OCI-LY3 (cell line): ENCODE measurements around the gene MYL3.

Experiments used
- H2AFZ ChIP-seq: fragments of 200-600, 300-600 bp; shearing (Covaris generic); 2 replicates; pipeline ENCODE4 v1.6.0; 2014; ENCODE audit warnings: antibody characterized with exemption, low read depth, low read length
- H3K27ac ChIP-seq: fragments of 200-600, 300-600 bp; sonication (generic); 2 replicates; pipeline ENCODE4 v1.5.1; 2014; ENCODE audit warnings: mild to moderate bottlenecking, low read length, moderate library complexity, mixed read lengths
- H3K27me3 ChIP-seq: fragments of 200-600, 300-600 bp; sonication (generic); 2 replicates; pipeline ENCODE4 v1.6.1; 2014; ENCODE audit warnings: low read depth, low read length, mixed read lengths
- H3K36me3 ChIP-seq: fragments of 200-600, 300-600 bp; sonication (generic); replicated peaks from 2 replicates; pipeline ENCODE3; 2014; ENCODE audit warnings: low read depth, low read length, mixed read lengths
- H3K4me1 ChIP-seq: fragments of 300-600, 200-600 bp; sonication (generic); 2 replicates; pipeline ENCODE4 v1.6.1; 2014; ENCODE audit warnings: low read length, mixed read lengths
- H3K4me2 ChIP-seq: fragments of 200-600, 300-600 bp; sonication (generic); 2 replicates; pipeline ENCODE4 v1.6.1; 2014; ENCODE audit warnings: low read length, mixed read lengths
- H3K4me3 ChIP-seq: fragments of 300-600, 200-600 bp; sonication (generic); 2 replicates; pipeline ENCODE4 v1.5.1; 2014; ENCODE audit warnings: antibody characterized with exemption, mild to moderate bottlenecking, low read length, moderate library complexity
- H3K79me2 ChIP-seq: fragments of 300-600, 200-600 bp; shearing (Covaris generic); 2 replicates; pipeline ENCODE4 v1.6.1; 2014; ENCODE audit warnings: mild to moderate bottlenecking, low read length, mixed read lengths
- H3K9ac ChIP-seq: fragments of 300-600, 200-600 bp; shearing (Covaris generic); 2 replicates; pipeline ENCODE4 v1.6.0; 2014; ENCODE audit warnings: mild to moderate bottlenecking, low read length, moderate library complexity
- H3K9me3 ChIP-seq: fragments of 200-600, 300-600 bp; shearing (Covaris generic); 2 replicates; pipeline ENCODE4 v1.6.1; 2014; ENCODE audit warnings: low read length, mixed read lengths; ENCODE audit not compliant: insufficient read depth
- H4K20me1 ChIP-seq: fragments of 200-600, 300-600 bp; sonication (generic); 2 replicates; pipeline ENCODE4 v1.6.1; 2016; ENCODE audit warnings: low read length, mixed read lengths; ENCODE audit not compliant: insufficient read depth
- EZH2phosphoT487 ChIP-seq: fragments of 200-600 bp; shearing (Covaris generic); IDR thresholded peaks from 2 replicates; pipeline ENCODE4 v1.6.1; 2018; ENCODE audit warnings: antibody characterized with exemption, mixed run types, low read depth
- TF ChIP-seq, protein P1 (sequence below): fragments of 200-600, 300-600 bp; sonication (generic); IDR thresholded peaks from 2 replicates; pipeline ENCODE4 v1.5.1; 2014; ENCODE audit warnings: antibody characterized with exemption, low read length, low read depth

MYL3 gene

DNA sequence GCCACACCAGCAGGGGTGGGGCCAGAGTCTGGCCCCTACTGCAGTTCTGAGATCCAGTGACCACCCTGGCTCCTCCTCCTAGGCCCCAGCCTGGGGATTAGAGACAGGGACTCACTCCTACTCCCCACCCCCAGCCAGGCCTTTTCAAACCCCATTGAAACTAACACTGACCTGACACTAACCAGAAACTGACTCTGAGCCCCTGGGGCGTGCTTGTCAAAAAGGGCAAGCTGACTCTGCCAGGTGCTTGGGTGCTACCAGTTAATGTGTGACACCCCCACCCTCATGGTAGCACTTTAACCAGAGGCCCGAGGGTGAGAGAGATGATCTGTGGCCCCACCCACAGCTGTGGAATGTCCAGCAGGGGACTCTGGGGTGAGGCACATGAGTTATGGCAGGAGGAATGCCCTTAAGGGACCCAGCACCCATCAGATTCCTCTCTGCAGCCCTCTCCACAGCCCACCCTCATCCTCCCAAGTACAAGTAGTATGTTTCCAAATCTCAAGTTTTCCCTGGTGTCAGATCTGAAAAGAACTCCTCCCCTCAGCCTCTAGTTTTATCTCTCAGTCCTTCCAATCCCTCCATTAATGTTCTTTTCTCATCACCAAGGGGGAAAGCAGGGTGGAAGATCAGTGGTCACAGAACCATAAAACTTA is 15.7 kb upstream of the MYL3 start:
- H3K9me3 ChIP-seq, result no peaks in the 10 kb centered on the region
- H3K4me1 ChIP-seq, result no peaks in the 10 kb centered on the region
- no peak overlapping the region for H3K9ac ChIP-seq
- no peak overlapping the region for H3K4me3 ChIP-seq
- TF ChIP-seq, protein P1, sequence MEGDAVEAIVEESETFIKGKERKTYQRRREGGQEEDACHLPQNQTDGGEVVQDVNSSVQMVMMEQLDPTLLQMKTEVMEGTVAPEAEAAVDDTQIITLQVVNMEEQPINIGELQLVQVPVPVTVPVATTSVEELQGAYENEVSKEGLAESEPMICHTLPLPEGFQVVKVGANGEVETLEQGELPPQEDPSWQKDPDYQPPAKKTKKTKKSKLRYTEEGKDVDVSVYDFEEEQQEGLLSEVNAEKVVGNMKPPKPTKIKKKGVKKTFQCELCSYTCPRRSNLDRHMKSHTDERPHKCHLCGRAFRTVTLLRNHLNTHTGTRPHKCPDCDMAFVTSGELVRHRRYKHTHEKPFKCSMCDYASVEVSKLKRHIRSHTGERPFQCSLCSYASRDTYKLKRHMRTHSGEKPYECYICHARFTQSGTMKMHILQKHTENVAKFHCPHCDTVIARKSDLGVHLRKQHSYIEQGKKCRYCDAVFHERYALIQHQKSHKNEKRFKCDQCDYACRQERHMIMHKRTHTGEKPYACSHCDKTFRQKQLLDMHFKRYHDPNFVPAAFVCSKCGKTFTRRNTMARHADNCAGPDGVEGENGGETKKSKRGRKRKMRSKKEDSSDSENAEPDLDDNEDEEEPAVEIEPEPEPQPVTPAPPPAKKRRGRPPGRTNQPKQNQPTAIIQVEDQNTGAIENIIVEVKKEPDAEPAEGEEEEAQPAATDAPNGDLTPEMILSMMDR, result no peak
- no peak for TF ChIP-seq EZH2phosphoT487
- H4K20me1 ChIP-seq, result no peaks in the 10 kb centered on the region
- H3K36me3 ChIP-seq, result no peaks in the 10 kb centered on the region
- no peak overlapping the region for H3K4me2 ChIP-seq
- no peak overlapping the region for H3K27ac ChIP-seq
- H3K79me2 ChIP-seq, result no peaks in the 10 kb centered on the region
- no peaks in the 10 kb centered on the region for H3K27me3 ChIP-seq
- no peak overlapping the region for H2AFZ ChIP-seq

DNA sequence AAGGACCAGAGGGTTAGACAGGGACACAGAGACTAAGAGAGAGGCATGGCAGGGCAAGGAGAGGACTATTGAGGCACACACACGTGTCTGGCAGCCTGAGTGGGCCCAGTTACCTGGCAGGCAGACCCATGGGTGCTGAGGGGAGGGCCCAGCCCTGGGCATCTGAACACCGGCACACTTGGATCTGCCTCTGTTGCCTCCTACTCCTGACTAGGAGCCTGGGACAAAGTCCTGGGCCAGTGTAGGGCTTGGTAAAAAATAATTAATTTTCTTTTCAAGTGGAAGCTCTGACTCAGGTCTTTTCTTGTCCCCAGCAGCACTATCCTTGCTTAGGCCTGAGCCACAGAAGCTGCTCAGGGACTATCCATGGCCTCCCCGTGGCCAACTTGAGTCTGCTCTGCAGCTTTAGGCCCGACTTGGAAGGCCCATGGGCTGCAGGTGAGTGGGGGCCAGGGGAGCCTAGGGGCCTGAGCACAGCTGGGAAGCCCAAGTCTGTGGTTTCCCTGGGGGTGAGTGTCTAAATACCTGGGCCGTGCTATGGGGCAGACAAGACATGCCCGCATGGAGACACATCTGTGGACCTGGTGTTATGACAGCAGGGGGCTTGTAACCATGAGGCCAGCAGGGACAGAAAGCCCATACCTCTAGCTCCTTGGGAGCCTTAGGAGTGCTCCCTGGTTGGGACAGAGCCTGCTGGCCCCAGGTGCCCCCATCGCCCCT is 14.3 kb upstream of the MYL3 start, which contains the start of gene PTH1R:
PTH1R (plus strand) TSS at position 316 of the 720 bp plus-strand sequence. CDS start 5,839 bp downstream, outside the sequence.
- no peak within 1 kb of the TSS for H3K9ac ChIP-seq

DNA sequence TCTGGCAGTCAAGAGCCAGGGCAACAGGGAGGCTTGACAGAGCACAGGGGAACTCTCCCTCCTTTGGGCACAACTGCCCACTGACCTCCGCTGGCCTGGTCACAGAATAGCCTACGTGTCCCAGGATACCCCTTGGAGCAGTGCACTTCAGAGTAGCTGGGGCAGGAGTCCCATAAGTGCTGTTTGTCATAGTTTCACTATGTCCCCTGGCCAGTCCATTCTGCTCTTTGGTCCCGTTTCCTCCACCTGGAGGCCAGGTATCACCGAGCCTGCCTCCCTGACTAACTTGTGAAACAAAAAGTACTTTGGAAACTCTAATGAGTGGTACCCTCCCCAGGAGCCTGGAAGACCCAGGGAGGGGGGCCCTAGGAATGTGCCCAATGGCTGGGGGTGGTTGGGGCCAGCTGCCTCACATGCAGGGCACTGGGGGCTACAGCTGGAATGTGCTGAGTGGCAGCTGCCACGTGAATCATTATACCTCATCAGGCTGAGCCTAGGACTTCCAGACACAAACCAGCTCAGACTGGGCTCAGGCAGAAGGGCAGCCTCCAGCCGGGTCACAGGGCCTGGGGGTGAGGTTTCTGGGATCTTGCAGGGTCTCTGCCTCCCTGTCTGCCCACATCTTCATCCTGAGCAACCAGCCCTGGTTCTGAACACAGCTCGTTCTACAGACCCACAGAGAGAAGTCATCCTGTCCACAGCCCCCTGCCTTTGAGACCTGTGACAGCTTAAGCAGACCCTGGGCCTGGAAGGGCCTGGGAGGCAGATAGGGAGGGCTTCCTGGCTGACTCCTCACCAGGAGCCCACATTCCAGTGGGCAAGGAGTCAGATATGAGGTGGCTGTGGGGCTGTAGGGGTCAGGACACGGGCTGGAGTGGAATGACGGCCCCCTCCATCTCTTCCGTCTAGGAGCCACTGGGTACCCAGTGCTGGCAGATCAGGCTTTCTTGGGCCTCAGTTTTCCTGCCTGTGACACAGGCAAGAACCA is 13.4 kb upstream of the MYL3 start:
- Histone ChIP-seq H3K79me2 (no peaks in the 10 kb centered on the region), H3K4me2 (no peak overlapping the region), H4K20me1 (no peaks in the 10 kb centered on the region), H3K27me3 (peaks cover 14% of the 10 kb centered on the region), H3K36me3 (no peaks in the 10 kb centered on the region), H3K9me3 (no peaks in the 10 kb centered on the region), H3K4me3 (no peak overlapping the region), H3K9ac (no peak overlapping the region), H3K4me1 (no peaks in the 10 kb centered on the region), H2AFZ (no peak overlapping the region; the same call in 1 of the 2 replicates), H3K27ac (no peak overlapping the region)
- TF ChIP-seq, protein P1, result no peak
- TF ChIP-seq EZH2phosphoT487, result no peak

More for the DNA sequence above, 14.3 kb upstream of the MYL3 start, which contains the start of gene PTH1R:
- H3K4me3 ChIP-seq, result no peak within 1 kb of the TSS
- no peak for TF ChIP-seq EZH2phosphoT487
- TF ChIP-seq, protein P1, result no peak
- no peaks in the 10 kb centered on the region for H3K36me3 ChIP-seq
- no peaks in the 10 kb centered on the region for H3K9me3 ChIP-seq
- no peaks in the 10 kb centered on the region for H3K4me1 ChIP-seq
- no peak within 1 kb of the TSS; the same call in 1 of the 2 replicates for H2AFZ ChIP-seq
- no peaks in the 10 kb centered on the region for H3K79me2 ChIP-seq
- no peaks in the 10 kb centered on the region for H4K20me1 ChIP-seq
- no peak within 1 kb of the TSS for H3K4me2 ChIP-seq
- H3K27me3 ChIP-seq, result 0 out of 2 replicates have a peak, but pooled peaks cover 7% of the 10 kb centered on the region
- no peak within 1 kb of the TSS for H3K27ac ChIP-seq
